WTC11 (cell line): Measurements from ENCODE around the gene HOXD12. TPM values are rescaled to one million over a fixed set of nuclear protein-coding genes. Genes with fewer than 3 reads are reported as not detected.

ENCODE experiments used
- ATAC-seq: fragments of 200-7000 bp; cut with Tn5 transposase; 2 replicates; pipeline ENCODE4 v1.10.0; 2021; ENCODE audit warnings: mild to moderate bottlenecking, moderate library complexity
- CTCF ChIA-PET: fragments of 300-600 bp; sonication (Branson Sonifier 250); formaldehyde crosslinking; loops from one replicate; lab custom pipeline; 2021; ENCODE audit warnings: antibody characterized with exemption; lab: Charles Lee
- POLR2A ChIA-PET: fragments of 350-600 bp; sonication (Branson Sonifier 250); formaldehyde crosslinking; loops from one replicate; lab custom pipeline; 2021; ENCODE audit warnings: antibody characterized with exemption; lab: Charles Lee
- DNase-seq: peaks from one replicate; pipeline ENCODE4 v3.0.0; 2021; ENCODE audit warnings: low spot score
- H3K27ac Mint-ChIP-seq: 2 replicates; pipeline ENCODE4 v1.8.0; 2021; ENCODE audit warnings: mixed read lengths
- H3K27me3 Mint-ChIP-seq: 2 replicates; pipeline ENCODE4 v1.8.0; 2021; ENCODE audit warnings: low read depth, mild to moderate bottlenecking, moderate library complexity, mixed read lengths
- H3K36me3 Mint-ChIP-seq: 2 replicates; pipeline ENCODE4 v1.8.0; 2021; ENCODE audit warnings: mixed read lengths
- H3K4me1 Mint-ChIP-seq: 2 replicates; pipeline ENCODE4 v1.8.0; 2022; ENCODE audit warnings: mixed read lengths
- H3K4me3 Mint-ChIP-seq: 2 replicates; pipeline ENCODE4 v1.8.0; 2021; ENCODE audit warnings: mild to moderate bottlenecking, moderate library complexity, mixed read lengths
- H3K9me3 Mint-ChIP-seq: 2 replicates; pipeline ENCODE4 v1.8.0; 2021; ENCODE audit warnings: mixed read lengths
- AFF4 ChIP-seq: sonication (generic); formaldehyde crosslinking; IDR thresholded peaks from 2 replicates; pipeline ENCODE4 v1.8.1; 2023; ENCODE audit warnings: mild to moderate bottlenecking, missing genetic modification reagents, borderline replicate concordance
- ETV6 ChIP-seq: sonication (generic); formaldehyde crosslinking; IDR thresholded peaks from 2 replicates; pipeline ENCODE4 v1.8.1; 2022; ENCODE audit warnings: mild to moderate bottlenecking, missing genetic modification reagents
- GRHL2 ChIP-seq: fragments of 250-450 bp; sonication (Bioruptor Pico); IDR thresholded peaks from 2 replicates; pipeline ENCODE4 v1.8.0; 2022; ENCODE audit warnings: mild to moderate bottlenecking, moderate library complexity; ENCODE audit not compliant: insufficient replicate concordance, severe bottlenecking
- IRF2 ChIP-seq: sonication (generic); formaldehyde crosslinking; IDR thresholded peaks from 2 replicates; pipeline ENCODE4 v1.8.0; 2022; ENCODE audit warnings: low read depth, missing genetic modification reagents, borderline replicate concordance
- KAT7 ChIP-seq: sonication (generic); formaldehyde crosslinking; IDR thresholded peaks from 2 replicates; pipeline ENCODE4 v1.8.1; 2023; ENCODE audit warnings: missing genetic modification reagents, mild to moderate bottlenecking, borderline replicate concordance
- MAX ChIP-seq: sonication (generic); formaldehyde crosslinking; IDR thresholded peaks from 2 replicates; pipeline ENCODE4 v1.8.0; 2022; ENCODE audit warnings: mild to moderate bottlenecking, missing genetic modification reagents
- NR1H2 ChIP-seq: sonication (generic); formaldehyde crosslinking; IDR thresholded peaks from 2 replicates; pipeline ENCODE4 v1.9.0; 2021; ENCODE audit warnings: mild to moderate bottlenecking, moderate library complexity, missing genetic modification reagents
- PRDM15 ChIP-seq: sonication (generic); formaldehyde crosslinking; IDR thresholded peaks from 2 replicates; pipeline ENCODE4 v1.8.0; 2022; ENCODE audit warnings: missing genetic modification reagents
- STAT6 ChIP-seq: sonication (generic); formaldehyde crosslinking; conservative IDR thresholded peaks from 2 replicates; pipeline ENCODE4 v1.8.1; 2023; ENCODE audit warnings: mild to moderate bottlenecking, low read depth, missing genetic modification reagents, moderate library complexity
- TEAD4 ChIP-seq: sonication (generic); formaldehyde crosslinking; IDR thresholded peaks from 2 replicates; pipeline ENCODE4 v1.8.0; 2022; ENCODE audit warnings: mild to moderate bottlenecking, missing genetic modification reagents
- total RNA-seq: library from RNA; stranded (reverse); gene quantifications from 3 replicates; pipeline ENCODE4 v1.2.3, GENCODE V29; 2021
- TF ChIP-seq, protein P1 (sequence below): fragments of 250-450 bp; sonication (Bioruptor Pico); IDR thresholded peaks from 2 replicates; pipeline ENCODE4 v1.8.0; 2021; ENCODE audit warnings: mild to moderate bottlenecking
- TF ChIP-seq, protein P2 (sequence below): sonication (generic); formaldehyde crosslinking; IDR thresholded peaks from 2 replicates; pipeline ENCODE4 v1.8.0; 2023; ENCODE audit warnings: mild to moderate bottlenecking, missing genetic modification reagents

HOXD12 gene
- total RNA-seq, 1 experiment from 2014 or later = 0.17 TPM

GRCh38 chr2:176066645-176067588 is 32.7 kb upstream of the HOXD12 start:
- ATAC-seq = peak; percentile 45
- peaks cover 26% of the 10 kb centered on the region for H3K4me1 Mint-ChIP-seq

DNA sequence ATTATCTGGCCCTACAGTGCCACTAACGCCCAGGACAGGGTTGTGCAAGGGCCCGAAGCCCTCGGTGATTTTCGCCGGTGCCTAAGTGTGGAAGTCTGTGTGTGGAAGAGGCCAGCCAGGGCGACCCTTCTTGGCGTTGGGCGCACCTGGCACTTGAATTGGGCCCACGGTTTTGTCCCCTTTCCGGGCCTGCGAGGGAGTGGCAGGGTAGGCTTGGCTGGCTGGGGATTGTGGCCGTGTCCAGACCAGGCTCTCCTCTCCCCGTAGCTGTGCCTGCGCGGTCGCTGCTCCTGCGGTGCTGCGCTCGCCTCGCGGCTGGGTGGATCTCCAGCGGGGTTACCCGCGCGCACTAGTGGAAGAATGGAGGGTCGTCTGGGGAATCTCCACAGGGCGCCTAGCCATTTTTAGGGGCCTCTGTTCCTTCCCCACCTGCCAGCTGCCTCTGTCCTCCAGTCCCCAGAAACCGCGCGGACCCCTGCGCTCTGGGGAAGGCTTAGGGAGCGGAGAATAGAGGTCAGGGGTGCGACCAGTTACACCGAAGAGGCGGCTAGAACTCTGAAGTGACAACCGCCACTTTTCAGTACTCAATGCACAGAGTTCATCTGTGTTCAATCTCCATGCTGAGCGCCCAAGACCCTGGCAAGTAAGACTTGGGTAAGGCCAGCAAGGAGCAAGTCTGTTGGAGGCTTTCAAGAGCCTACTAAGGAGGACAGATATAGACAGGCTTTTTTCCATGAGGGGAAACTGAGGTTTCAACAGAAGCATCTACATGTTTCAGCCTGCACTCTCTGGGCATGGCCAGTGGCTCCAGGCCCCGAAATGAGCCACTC is 31.8 kb upstream of the HOXD12 start:
- H3K36me3 Mint-ChIP-seq = no peaks in the 10 kb centered on the region
- ATAC-seq = no peak; the same call in 1 of the 2 replicates
- H3K27me3 Mint-ChIP-seq = peaks cover 97% of the 10 kb centered on the region
- ChIA-PET CTCF (interaction anchor here (0.9 kb wide), 1 partner anchor 30 kb away, joined by 3 read pairs; no protein-coding TSS in a partner anchor), POLR2A (no interaction called here)
- peak overlapping the region; percentile 54 for H3K4me3 Mint-ChIP-seq
- H3K9me3 Mint-ChIP-seq = no peaks in the 10 kb centered on the region
- H3K4me1 Mint-ChIP-seq = peaks cover 26% of the 10 kb centered on the region
- DNase-seq = no peak
- H3K27ac Mint-ChIP-seq = no peak overlapping the region
- TF ChIP-seq MAX (CRISPR knock-in tag) = no peak
- no peak for TF ChIP-seq GRHL2 (CRISPR knock-in tag)
- TF ChIP-seq, protein P1, sequence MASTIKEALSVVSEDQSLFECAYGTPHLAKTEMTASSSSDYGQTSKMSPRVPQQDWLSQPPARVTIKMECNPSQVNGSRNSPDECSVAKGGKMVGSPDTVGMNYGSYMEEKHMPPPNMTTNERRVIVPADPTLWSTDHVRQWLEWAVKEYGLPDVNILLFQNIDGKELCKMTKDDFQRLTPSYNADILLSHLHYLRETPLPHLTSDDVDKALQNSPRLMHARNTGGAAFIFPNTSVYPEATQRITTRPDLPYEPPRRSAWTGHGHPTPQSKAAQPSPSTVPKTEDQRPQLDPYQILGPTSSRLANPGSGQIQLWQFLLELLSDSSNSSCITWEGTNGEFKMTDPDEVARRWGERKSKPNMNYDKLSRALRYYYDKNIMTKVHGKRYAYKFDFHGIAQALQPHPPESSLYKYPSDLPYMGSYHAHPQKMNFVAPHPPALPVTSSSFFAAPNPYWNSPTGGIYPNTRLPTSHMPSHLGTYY (CRISPR knock-in tag) = no peak
- TF ChIP-seq NR1H2 = no peak
- no peak for TF ChIP-seq PRDM15 (CRISPR knock-in tag)
- TF ChIP-seq, protein P2, sequence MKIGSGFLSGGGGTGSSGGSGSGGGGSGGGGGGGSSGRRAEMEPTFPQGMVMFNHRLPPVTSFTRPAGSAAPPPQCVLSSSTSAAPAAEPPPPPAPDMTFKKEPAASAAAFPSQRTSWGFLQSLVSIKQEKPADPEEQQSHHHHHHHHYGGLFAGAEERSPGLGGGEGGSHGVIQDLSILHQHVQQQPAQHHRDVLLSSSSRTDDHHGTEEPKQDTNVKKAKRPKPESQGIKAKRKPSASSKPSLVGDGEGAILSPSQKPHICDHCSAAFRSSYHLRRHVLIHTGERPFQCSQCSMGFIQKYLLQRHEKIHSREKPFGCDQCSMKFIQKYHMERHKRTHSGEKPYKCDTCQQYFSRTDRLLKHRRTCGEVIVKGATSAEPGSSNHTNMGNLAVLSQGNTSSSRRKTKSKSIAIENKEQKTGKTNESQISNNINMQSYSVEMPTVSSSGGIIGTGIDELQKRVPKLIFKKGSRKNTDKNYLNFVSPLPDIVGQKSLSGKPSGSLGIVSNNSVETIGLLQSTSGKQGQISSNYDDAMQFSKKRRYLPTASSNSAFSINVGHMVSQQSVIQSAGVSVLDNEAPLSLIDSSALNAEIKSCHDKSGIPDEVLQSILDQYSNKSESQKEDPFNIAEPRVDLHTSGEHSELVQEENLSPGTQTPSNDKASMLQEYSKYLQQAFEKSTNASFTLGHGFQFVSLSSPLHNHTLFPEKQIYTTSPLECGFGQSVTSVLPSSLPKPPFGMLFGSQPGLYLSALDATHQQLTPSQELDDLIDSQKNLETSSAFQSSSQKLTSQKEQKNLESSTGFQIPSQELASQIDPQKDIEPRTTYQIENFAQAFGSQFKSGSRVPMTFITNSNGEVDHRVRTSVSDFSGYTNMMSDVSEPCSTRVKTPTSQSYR = no peak
- TF ChIP-seq TEAD4 (CRISPR knock-in tag) = no peak
- no peak for TF ChIP-seq KAT7 (CRISPR knock-in tag)
- TF ChIP-seq AFF4 (CRISPR knock-in tag) = no peak

More at GRCh38 chr2:176066645-176067588, 32.7 kb upstream of the HOXD12 start:
- POLR2A ChIA-PET = no interaction called here
- Mint-ChIP-seq H3K36me3 (no peaks in the 10 kb centered on the region), H3K27me3 (peaks cover 97% of the 10 kb centered on the region), H3K9me3 (no peaks in the 10 kb centered on the region), H3K27ac (no peak overlapping the region), H3K4me3 (peak overlapping the region; percentile 54)
- DNase-seq = peak; percentile 36
- TF ChIP-seq STAT6 (no peak), IRF2 (no peak), ETV6 (peak; percentile 96)
- TF ChIP-seq, all 79 proteins: peak for 1
- CTCF ChIA-PET = interaction anchor here (0.9 kb wide), 1 partner anchor 31 kb away, joined by 3 read pairs; no protein-coding TSS in a partner anchor
